Thyroid gland (tissue), 4 donors: Measurements from ENCODE around the gene S100A12.

ENCODE experiments used
- CTCF ChIP-seq, 6 experiments: fragments of 200-600 bp in 3 of 6; fragments of 450-650 bp in 3 of 6; sonication (generic) in 3 of 6; IDR thresholded peaks; one replicate each; pipeline ENCODE4 v1.5.1; 2016 to 2019; ENCODE audit warnings: antibody characterized with exemption in 6 of 6, mild to moderate bottlenecking in 2 of 6, inconsistent platforms in 1 of 6, moderate library complexity in 1 of 6
- POLR2A ChIP-seq, 2 donors: fragments of 450-650 bp; IDR thresholded peaks; one replicate each; pipeline ENCODE4 v1.6.1; 2017; ENCODE audit warnings: antibody characterized with exemption in 2 of 2, mild to moderate bottlenecking in 2 of 2, moderate library complexity in 1 of 2

DNA sequence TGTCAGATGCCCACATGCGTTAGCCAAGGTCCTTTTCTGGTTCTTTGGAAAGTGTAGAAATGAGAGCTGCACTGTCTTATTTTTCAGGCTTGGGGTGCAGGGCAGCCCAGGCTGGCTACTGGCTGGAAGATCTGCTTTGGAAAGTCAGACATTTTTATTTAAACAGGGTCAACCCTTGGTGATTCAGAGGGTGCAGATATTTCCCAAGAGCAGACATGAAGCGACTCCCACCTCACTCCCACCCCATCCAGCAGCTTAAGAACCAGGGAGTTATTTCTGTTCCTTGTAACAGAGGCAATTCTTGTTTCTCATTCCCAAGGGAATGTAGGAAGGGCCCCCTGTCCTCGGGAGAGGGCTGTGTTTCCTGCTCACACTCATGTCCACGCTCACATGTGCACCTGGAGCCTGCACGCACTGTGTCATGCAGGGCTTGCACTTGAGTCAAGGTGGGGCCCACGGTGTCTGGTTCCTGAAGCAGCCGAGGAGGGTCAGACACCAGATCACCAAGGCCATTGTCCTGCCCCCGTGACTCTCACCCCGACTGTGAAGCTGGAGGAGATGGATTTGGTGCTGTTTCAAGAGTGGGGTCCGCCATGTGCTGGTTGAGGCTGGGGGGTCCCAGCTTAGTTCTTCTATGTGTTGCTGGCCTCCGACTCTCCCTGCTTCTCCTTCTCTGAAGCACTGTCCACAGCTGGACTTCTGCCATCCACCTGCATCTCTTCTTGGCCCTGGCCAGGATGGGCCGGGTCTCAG, 41.9 kb upstream of the S100A12 start:
- no peak for TF ChIP-seq CTCF (IDR thresholded peaks at IDR 0.05)
- TF ChIP-seq POLR2A (IDR thresholded peaks at IDR 0.05), result no peak
